ENCODE data around the gene NHSL2.
"Not testable (repeated sequence)": the region's sequence is repeated elsewhere in the genome, so short reads cannot be mapped to it uniquely, and the experiment has no call there.

Gene NHSL2

DNA sequence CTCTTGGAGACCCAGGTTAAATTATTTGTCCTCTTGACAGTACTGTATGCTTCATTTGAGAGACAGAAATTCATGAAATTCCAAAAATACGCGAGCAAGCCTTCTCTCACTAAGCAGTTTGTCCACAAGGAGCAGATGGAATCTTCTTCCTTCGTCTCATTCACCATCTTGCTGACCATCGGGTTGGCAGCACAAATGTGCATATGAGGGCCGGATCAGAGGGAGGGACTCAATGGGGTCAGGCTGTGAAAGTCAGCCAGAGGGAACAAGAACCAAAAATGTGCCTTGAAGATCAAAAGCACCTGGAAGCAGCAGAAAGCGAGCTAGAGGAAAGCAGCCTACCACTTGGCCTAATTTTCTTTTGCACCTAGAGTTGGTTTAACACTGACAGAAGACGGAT is 16.4 kb downstream of the NHSL2 start:
- DNase-seq: no peak

DNA sequence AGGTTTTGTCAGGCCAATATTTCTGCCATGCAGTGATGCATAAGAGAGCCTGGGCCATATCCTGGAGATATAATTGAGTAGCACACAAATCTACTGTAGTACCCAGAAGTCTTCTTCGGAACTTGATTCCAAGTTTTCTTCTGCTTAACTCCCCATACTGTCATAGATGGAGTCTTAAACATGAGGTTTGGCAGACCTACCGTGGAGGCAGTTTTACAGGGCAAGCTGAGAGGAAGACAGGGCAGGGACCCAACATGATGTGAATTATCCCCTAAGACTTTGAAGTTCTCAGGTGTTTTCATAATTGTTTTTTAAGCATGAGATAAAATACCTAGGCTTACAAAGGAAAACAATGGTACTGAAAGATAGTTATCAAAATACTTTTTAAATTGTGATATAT is 18.2 kb downstream of the NHSL2 start:
- DNase-seq: no peak

DNA sequence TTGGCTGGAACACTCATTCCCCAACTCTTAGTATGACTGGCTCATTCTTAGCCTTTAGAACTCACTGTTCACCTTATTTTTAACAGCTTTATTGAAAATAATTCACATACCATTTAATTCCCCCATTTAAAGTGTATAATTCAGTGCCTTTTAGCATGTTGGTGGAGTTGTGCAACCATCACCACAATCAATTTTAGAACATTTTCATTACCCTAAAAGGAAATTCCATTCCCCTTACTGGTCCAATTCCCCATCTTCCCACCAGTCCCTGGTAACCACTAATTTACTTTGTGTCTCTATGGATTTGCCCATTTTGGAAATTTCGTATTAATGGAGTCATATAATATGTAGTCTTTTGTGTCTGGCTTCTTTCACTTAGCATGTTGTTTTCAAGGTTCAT is 19.7 kb downstream of the NHSL2 start:
- DNase-seq: no peak

DNA sequence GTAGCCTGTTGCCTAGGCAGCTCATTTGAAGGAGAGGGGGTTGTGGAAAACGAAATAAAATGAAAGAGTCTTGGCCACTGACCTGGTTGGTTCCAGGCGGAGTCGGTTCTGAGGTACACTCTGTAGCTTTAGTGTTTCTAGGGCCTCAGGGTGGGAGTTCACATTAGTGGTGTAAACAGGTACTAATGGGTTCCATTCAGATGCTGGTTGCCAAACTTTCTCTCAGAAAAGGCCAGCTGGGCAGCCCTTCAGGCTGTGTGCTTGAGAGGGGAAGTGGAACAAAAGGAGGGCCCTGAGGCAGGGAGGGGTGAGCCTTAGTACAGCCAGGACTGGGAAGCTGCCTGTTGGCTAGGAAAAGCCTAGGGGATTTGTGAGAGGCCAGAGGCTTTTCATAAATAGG is 24.8 kb downstream of the NHSL2 start:
- DNase-seq: no peak

DNA sequence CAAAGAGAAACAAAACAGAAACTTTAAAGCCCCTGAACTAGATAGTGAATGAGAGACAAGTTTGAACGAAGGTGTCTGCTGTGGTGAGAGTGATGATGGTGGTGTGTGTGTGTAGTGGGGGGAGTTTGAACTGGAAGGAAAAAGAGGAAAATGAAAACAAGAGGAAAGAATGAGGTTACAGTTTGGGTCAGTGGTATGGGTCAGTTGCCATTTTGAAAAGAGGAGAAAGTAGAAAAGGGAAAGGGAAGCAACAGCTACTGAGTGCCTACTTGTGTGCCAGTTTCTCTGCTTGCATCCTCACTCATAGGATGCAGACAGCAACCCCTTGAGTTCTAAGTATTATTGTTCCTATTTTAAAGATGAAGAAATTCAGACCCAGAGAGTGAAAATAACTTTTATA is 26.0 kb downstream of the NHSL2 start:
- DNase-seq: no peak

DNA sequence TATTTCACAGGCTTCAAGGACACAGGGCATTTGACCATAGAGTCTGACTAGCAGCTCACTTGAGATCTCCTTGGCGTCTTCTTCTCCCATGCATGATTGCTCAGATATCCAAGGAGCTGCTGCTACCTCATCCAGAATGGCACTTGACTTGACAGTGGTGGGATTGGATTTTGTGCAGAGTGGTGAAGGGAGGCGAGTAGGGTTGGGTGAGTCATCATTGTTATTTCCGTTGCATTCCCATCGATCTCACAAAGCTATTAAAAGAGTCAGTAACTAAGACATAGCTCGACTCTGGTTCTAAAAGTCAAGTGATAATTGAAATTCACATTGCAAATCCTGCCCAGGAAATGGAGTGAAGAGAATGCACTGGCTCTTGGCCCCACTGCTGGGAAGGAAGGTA is 27.7 kb downstream of the NHSL2 start:
- no peak for DNase-seq

DNA sequence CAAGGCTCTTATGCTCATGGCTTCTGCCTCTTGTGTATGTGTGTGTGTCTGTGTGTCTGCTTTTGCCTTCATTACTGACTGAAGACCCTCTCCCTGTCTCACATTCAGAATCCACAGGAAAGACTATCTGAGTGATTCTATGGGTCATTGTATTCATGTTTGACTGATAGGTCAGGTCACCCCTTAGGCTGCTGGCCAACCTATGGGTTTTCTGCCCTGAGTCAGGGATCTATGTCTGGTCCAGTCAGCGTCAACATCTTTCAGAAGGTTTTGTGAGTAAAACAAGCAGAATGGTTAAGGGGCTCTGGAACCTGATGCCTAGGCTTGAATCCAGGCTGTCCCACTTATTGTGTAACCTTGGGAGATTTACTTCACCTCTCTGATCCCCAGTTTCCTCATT is 30.5 kb downstream of the NHSL2 start:
- no peak for DNase-seq

DNA sequence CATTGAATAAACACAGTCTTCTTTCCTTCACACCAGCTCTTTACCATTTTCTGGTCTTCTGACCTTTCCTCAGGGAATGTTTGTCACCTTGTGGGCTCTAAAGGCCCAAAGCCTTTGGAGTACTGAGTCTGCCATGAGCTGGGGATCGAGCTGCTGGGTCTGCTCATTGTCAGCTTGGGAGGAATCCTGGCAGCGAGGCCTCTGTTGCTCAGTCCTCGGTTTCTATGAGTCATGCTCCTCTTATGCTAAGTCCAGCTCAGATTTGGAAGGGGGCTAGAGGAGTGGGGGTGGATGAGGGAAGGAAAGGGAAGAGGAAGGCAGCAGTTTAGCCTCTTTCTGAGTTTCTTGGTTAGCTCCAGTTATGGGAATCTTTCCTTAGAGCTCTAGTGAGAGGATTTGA is 31.1 kb downstream of the NHSL2 start:
- no peak for DNase-seq

DNA sequence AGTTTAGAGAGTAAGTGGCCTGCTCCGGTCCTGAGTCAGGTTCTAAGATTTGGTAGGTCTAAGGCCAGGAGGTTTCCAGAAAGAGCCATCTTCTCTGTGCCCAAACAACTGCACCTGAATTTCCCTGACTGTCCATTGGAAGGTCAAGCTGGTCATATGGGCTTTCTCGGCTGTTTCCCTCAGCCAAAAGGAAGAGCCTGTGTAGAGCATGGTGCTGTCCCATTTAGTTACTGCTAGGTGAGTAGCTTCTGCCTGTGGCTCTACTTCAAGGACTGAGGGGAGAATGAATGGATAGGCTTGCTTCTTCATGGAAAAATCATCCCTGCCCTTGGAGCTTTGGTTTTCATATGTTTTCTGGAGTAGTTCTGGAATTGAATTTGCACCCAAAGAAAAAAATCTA is 33.7 kb downstream of the NHSL2 start:
- DNase-seq: no peak

DNA sequence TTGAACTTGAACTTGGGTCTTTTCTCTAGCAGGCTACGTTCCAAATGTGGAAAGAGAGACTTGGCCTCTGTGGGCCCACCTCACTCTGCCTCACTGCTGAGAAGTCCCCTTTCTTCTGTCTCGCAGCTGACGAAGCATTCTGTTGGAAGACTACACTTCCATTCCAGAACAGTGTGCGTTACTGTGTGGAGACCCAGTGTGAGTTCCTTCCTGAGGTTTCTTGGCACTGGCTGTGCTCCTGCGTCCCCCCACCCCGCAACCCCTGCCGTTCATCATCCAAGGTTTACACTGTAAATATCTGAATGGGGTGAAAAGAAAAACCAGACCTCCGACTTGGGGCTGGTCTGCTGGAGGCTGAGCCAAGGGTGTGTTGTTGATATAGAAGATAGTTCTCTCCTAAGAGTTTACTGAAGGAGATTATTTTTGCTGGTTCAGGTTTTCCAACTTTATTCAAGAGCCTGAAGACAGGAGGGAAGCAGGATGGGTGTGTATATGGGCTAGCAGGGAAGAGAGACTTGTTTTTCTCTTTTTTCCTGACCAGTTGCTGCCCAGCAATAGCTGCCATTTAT is 34.7 kb downstream of the NHSL2 start:
- no peak for DNase-seq

DNA sequence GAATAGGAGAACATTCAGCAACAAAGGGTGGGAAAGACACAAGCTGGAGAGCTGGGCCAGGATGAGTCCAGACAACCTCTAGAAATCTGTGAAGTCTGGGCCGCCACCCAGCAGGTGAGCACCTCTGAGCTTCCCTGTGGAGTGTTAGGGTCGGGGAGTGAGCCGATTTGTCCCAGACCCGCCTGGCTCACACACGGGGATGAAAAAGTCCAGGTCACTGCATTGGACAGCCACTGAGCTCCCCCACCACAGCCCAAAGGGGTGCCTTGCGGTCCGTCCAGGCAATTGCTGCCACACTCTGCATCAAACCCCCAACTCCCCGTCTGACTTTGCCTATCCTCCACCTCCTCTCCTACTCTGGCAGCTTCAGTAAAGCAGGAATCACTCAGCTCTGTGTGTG is 38.7 kb downstream of the NHSL2 start:
- no peak for DNase-seq

DNA sequence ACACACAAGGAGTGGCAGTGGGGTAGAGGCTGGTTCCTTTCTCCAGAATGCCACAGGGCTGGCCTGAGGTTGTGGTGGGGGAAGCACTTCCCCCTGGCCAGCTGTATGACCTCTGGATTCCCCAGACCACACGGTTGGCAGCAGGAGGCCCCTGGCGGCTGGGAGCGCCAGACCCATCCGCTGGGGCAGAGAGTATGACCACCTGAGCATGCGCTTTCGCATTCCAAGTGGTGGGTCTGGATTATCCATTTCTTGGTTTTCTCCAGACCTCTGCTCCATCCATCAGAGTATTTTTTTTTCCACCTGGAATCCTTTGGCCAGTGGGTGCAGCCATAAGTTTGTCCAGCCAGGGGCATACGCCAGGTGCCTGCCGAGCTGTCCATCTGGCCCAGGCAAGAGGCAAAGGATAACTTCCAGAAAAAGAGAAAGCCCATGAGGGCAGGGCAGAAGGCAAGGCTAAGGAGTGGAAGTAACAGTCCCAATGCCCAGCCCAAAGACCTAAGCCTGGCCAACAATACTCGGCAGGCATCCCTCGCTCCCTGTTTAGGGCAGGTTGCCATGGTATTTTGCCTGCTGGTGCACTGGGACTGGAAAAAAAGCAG is 39.3 kb downstream of the NHSL2 start:
- DNase-seq: no peak

DNA sequence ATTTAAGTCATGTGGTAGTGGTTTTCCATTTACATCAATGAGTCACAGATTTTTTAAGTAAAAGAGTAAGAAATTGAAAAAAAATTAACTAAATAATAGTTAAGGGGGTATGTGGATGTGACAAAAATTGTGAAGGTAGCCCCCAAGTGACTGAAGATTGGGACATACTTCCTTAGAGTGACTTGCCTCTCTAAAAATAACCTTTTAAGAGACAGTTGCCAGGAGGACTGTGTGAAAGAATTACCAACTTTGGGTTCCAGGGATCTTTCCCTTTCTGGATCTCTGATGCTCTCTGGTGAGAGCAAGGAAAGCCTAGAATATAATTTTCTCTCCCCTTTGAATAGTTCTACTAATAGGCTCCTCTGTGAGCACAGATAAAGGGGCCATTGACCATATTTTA is 42.7 kb downstream of the NHSL2 start:
- no peak for DNase-seq

DNA sequence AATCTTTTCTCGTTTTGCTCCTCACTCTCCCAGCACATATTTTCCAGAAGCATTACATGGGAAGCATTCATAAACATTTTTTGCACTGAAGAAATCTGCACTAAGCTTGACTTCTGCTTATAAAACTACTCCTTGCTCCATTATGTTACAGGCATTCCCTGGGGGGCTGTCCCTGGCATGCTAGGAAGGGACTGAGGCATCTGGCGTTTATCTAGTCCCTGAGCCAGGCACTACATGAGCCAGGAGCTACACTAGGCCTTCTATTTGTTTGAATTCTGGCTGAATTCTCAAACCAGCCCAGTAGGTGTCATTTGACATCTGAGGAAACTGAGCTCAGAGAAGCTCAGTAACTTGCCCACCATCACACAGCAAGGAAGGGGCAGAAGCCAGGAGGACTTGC is 43.3 kb downstream of the NHSL2 start:
- DNase-seq: no peak

DNA sequence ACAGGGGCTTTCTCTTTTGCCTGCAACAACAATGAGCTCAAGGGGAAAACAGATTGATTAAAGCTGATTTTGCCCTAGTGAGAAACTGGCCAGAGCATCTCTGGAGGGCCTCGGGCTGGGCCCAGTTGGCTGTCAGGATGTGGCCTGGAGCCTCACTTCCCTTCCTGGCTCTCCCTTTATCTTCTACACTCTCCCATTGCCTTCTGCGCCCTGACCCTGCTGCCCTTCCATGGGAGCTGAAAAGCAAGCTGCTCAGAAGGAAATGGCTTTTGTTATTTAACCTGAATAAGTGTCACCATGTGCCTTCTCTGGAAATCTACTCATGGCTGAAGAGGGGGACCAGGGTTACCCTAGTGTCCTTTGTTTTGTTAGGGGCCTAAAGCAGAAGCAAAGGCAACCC is 43.8 kb downstream of the NHSL2 start:
- DNase-seq: no peak

DNA sequence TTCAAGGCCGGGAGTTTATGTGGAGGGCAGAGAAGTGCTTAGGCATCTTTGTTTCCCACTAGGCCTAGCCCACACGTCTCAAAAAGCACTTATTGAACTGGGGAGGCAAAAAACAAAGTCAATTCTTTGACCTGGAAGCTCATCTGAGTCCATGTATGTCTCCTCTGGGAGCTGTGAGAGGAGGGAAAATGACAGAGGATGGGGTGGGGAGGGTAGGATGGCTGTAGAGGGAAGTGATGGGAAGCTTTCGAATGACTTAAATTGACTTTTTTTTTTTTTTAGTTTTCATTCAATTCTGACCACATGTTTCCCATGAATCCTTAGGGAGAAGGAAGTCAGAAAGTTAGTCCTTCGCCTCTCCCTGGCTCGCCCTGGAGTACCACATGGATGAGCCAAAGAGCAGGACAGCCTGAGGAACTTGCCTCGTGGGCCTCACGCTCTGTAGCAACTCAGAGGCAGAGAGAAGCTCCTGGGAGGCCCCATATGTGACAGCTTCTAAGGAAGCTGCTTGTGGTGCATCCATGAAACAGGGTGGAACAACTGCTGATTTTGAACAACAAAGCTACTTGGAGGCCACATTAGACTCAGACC is 45.0 kb downstream of the NHSL2 start:
- no peak for DNase-seq

DNA sequence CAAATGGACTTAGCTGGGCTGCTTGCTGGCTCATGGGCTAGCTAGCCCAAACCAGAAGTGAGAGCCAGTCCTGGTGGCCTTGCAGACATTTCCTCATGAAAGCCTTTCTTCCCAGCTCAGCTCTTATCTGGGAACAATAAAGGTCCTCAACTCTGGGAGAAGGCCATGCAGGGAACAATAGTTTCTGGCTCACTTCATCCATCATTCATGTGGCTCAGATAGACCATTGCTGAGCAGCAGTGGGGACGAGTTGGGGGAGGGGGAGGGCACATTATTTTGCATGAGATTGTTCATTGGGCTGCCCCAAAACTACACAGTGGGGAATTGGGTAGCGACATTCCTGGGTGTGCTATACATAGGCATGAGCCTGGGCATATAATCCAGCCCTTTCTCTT is 47.6 kb downstream of the NHSL2 start:
- no peak for DNase-seq

DNA sequence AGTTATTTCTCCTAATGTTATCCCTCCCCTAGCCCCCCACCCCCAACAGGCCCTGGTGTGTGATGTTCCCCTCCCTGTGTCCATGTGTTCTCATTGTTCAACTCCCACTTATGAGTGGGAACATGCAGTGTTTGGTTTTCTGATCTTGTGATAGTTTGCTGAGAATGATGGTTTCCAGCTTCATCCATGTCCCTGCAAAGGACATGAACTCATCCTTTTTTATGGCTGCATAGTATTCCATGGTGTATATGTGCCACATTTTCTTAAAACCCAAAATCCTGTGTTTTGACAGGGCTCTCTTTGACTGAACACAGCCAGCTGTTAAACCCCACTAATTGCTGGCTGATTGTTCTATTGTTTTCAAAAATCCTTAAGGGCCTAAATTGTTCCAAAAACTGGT is 53.5 kb downstream of the NHSL2 start:
- not testable (repeated sequence) for DNase-seq

DNA sequence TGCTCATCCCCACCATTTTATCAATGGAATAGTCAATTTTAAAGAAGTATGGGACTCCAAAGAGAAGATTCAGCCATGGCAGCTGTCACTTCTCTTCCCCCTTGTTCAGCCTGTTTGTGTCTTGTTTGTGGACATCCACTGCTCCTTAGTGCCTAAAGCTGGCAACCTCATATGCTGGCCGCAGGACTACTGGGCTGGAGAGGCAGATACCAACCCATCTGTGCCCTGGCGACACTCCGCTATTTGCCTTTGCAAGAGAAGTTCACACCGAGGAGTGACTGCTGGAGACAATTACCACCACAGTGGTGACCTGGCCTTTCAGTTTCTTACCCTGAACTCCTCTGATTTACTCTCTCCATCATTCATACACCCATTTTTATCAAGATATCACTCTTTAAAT is 64.3 kb downstream of the NHSL2 start:
- no peak for DNase-seq

DNA sequence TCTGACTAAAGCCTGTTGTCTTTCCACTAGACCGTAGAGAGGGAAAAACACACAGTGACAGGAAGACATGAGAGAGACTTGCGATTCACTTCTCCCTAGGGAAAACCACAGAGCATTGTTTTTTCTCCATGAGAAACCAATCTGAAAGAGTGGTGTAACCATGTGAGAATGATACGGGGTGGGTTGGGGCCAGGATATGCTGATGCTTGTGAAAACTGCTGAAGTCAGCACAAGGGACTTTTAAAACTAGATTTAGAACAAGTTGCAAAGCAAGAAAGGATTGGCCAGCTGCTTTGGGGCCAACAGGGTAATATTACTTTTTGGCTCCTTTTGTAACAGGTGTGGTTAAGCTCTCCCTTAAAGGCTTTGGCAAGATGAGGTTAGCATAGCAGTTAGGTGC is 66.1 kb downstream of the NHSL2 start:
- DNase-seq: no peak

DNA sequence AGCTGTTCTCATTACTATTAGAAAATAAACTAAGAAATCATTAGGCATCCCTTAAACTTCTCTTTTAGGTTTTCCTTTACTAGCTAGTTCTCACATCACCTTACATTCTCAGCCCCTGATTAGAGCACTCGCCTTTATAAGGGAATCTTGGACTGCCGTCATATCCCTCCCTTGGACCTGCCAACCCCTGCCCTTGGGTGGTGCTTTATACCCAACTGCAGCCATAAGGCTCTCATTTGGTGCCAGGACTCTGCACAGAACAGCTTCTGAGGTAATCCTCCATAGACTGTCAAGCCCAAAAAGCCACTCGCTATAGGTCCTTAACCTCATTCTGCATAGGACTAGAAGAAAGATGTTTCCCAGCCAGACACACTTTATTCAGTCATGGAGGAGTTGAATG is 67.5 kb downstream of the NHSL2 start:
- DNase-seq: no peak

DNA sequence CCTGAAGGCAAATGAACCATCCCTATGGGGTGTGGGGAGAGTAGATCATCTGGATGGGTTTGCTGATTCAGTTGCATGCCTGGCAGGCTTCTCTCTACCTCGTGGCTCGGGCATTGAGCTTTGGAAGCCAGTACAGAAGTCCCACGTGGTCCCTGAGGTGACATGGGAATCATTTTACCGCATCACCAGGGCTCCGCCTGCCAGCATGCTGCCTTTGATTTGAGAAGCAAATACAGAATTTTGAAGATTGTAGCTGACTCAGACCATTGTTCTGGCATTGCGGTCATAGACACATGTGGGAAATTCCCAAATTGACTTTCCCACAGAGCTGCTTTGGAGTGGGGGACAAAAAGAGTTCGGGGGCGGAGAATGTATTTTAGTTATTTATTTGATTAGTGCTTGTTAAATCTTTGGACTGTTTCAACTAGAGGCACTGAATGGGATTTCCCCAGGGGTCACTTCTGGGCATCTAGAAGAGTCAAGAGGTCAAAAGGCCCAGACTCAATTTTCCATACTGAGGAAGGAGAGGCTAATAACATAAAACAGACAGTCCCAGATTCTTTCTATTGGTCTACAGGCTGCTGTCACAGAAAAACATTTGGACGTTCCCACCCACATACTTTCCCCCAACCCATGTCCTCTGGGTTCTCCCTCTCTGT is 79.3 kb downstream of the NHSL2 start:
- DNase-seq: no peak

DNA sequence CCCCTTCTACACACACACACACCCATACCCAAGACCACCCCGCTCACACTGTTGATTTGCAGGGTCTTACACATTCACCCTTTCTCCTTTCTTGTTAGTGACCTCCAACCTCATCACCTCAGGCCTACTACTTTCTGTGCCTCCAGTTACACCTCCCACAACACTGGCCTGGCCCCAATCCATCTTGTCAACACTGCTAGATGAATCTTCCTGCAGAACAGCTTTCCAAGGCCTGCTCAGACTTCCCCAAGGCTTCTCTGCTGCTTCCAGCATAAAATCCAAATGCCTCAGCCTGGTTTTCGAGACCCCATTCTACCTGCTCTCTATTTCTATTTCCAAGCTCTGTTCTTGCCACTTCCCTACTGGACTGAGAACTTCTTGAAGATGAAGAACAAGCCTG is 79.9 kb downstream of the NHSL2 start:
- no peak for DNase-seq

DNA sequence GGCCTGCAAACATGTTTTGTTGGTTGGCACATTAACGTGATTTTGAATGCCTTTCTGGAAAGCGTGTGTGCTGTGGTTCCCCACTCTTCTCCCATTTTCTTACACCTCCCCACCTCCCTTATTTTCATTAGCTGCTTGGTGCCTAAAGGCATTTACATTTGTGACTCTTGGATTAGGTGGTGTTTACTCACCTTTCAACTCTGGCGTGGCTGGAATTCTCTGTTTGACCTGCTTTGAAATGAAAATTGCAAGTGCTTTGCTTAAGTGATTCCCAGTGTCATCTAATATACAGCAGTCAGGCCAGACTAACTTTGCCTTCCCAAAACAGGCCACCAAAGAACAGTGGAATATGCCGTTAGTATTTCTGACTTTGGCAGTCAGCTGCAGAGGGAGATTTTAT is 80.5 kb downstream of the NHSL2 start:
- DNase-seq: no peak

DNA sequence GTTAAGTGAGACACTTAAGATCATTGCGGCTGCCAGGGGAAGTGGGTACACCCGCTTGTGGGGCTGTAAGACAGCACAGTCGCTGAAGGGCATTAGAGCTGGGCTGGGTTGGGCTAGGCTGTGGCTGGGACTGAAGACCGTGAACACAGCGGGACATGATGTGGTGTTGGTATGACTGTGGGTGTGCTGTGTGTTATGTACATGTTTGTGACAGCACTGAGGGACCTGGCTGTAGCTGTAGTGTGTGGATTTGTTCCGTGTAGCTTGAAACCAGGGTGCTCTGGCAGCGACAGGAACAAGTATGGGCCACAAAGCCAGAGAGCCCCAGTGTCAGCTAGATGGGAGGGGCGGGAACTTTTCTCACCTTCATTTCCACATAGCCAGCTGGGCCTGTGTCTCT is 82.1 kb downstream of the NHSL2 start:
- DNase-seq: no peak

Measured in SIG-M5 (cell line).